Heart right ventricle (tissue), 16 donors: ENCODE results near the gene FLNC. TPM values are rescaled to one million over a fixed set of nuclear protein-coding genes. Genes with fewer than 3 reads are reported as not detected.
A peak's percentile ranks its signal among the peaks of the same experiment; 100 is the strongest.

Source experiments
- ATAC-seq, 8 donors: fragments of 200-7000 bp; cut with Tn5 transposase; one replicate each; pipeline ENCODE4 v1.9.1; 2020; ENCODE audit warnings: mild to moderate bottlenecking in 8 of 8, moderate library complexity in 8 of 8, moderate number of reproducible peaks in 1 of 8
- DNase-seq, 2 donors: peaks; one replicate each; pipeline ENCODE4 v3.0.0-alpha.2; 2020
- H3K27ac ChIP-seq, 10 donors: fragments of 200-600 bp; sonication (generic) in 2 of 10; one replicate each; pipeline versions ENCODE4 v1.5.0 to v1.8.0; 2020 to 2022; ENCODE audit warnings: mild to moderate bottlenecking in 3 of 10
- H3K27me3 ChIP-seq, 7 donors: fragments of 200-600 bp; one replicate each; pipeline ENCODE4 v1.8.0; 2021 to 2022; ENCODE audit warnings: mild to moderate bottlenecking in 2 of 7
- H3K36me3 ChIP-seq, 9 donors: fragments of 200-600 bp; sonication (generic) in 1 of 9; one replicate each; pipeline versions ENCODE4 v1.5.0 to v1.8.0; 2020 to 2022; ENCODE audit warnings: mild to moderate bottlenecking in 2 of 9
- H3K4me1 ChIP-seq, 9 donors: fragments of 200-600 bp; sonication (generic) in 1 of 9; one replicate each; pipeline versions ENCODE4 v1.5.0 to v1.8.0; 2020 to 2022; ENCODE audit warnings: mild to moderate bottlenecking in 4 of 9
- H3K4me3 ChIP-seq, 10 donors: fragments of 200-600 bp; sonication (generic) in 2 of 10; one replicate each; pipeline versions ENCODE4 v1.5.0 to v1.8.0; 2020 to 2022; ENCODE audit warnings: mild to moderate bottlenecking in 7 of 10, moderate library complexity in 2 of 10
- H3K9me3 ChIP-seq, 11 donors: fragments of 200-600 bp in 10 of 11; sonication (generic) in 2 of 11; one replicate each; pipeline versions ENCODE4 v1.5.0 to v1.8.0; 2013 to 2022; ENCODE audit warnings: mild to moderate bottlenecking in 2 of 11, control low read depth in 1 of 11, moderate library complexity in 1 of 11
- CTCF ChIP-seq, 9 donors: fragments of 200-600 bp; sonication (generic) in 2 of 9; IDR thresholded peaks; one replicate each; pipeline versions ENCODE4 v1.5.0 to v1.8.0; 2021 to 2022; ENCODE audit warnings: antibody characterized with exemption in 9 of 9, mild to moderate bottlenecking in 5 of 9, moderate library complexity in 1 of 9
- WGBS, 2 donors: extraction: QIAGEN DNeasy Blood & Tissue Kit; methylation state at CpG; one replicate each; pipeline ENCODE4 v1.1.7; 2013; ENCODE audit warnings: inconsistent platforms in 1 of 2; 5-methylcytosine and 5-hydroxymethylcytosine counted together
- intact Hi-C, 10 donors: fragments of 100-400 bp; cut with DNase I; formaldehyde crosslinking; loops; one replicate each; pipeline versions ENCODE4 v1.11.1 to v1.14.2; 2022
- polyA plus RNA-seq, 2 donors: library from polyadenylated mRNA; stranded (reverse); fragments of 200-250 nt; gene quantifications; one replicate each; pipeline ENCODE4 v1.2.3, GENCODE V29; 2013
- total RNA-seq, 10 donors: library from RNA; stranded (reverse); fragmentation: NEBNext Ultra II Directional in 3 of 10; extraction: Animal tissue kit (Norgen Biotek cat#: 25700) in 3 of 10; gene quantifications; one replicate each; pipeline versions ENCODE4 v1.2.1 to v1.2.4, GENCODE V29; 2021 to 2023
- donor health status: Arrhythmogenic right ventricular cardiomyopathy.
- donor health status: ischemic (EF 13 %, LVEDD 7.1; RV severe dilation, severe dysfunction).
- donor health status: healthy with polysubstance abuse.
- donor health status: DM: no; HTN: yes; CAD: no.
- donor health status: DM: no; HTN: no; CAD: no.
- donor health status: ischemic (EF 25% LVEDD 6.9; RV normal size, moderate dysfunction).
- donor health status: ischemic (EF 25% LVEDD 5.7; RV mildly dilated, moderate dysfunction).
- donor health status: healthy.
- donor health status: DM: yes; HTN: yes; CAD: no.
- donor health status: Ischemic cardiomyopathy.
- donor health status: ischemic (EF 35%, LVEDD 5.7; RV mildly dilated, moderate dysfunction).
- donor health status: nonischemic (EF 11% LVEDD 7.7; RV severe dilation, severe dysfunction).
- donor health status: DM: yes; HTN: yes; CAD: no.
- donor health status: PGD.
- donor health status: ischemic (EF 29% LVEDD 5.4; RV normal size, mild dysfunction).
- donor health status: nonischemic (EF 23%, LVEDD 6.1; RV moderate dilation, normal function).

FLNC gene
- total and polyA plus RNA-seq, 12 donors, result 223 to 2,445 (median 1,163) TPM

- Histone ChIP-seq H3K27ac (no peak overlapping the region), H3K4me3 (peak overlapping the region in 1 of 10 donors; percentile 33), H3K4me1 (peaks cover 0 to 15% (median 0%) of the 10 kb centered on the region in 9 donors), H3K27me3 (peaks cover 0 to 3% (median 0%) of the 10 kb centered on the region in 7 donors), H3K36me3 (no peaks in the 10 kb centered on the region), H3K9me3 (no peaks in the 10 kb centered on the region)
- peak; percentile 86 to 97 (median 95) for TF ChIP-seq CTCF (IDR thresholded peaks at IDR 0.05)
- DNase-seq, result peak; percentile 82 to 87
- 42 to 53% methylated on average over 19 of the region's 19 CpGs for WGBS, 2 donors
- peak; percentile 52 to 79 (median 60) for ATAC-seq
- intact Hi-C loops, result loop anchor here in 9 of 10 donors (5.0 to 10.0 kb wide), 7 partner anchors 89 to 412 kb away; partner anchors contain the start of genes CCDC136 (in 1 of the 9) and METTL2B (in 1 of the 9)
These were observed 53.6 kb downstream of the FLNC start for GRCh38 chr7:128883622-128884448.

GRCh38 chr7:128884561-128885369, 54.6 kb downstream of the FLNC start:
- TF ChIP-seq CTCF (IDR thresholded peaks at IDR 0.05), result no peak
- no peak overlapping the region for H3K27ac ChIP-seq
- no peak for DNase-seq
- H3K27me3 ChIP-seq, result peaks cover 0 to 12% (median 0%) of the 10 kb centered on the region in 7 donors
- 84 to 87% methylated on average over 26 of the region's 26 CpGs for WGBS, 2 donors
- H3K9me3 ChIP-seq, result no peaks in the 10 kb centered on the region
- intact Hi-C loops, result loop anchor here in 9 of 10 donors (5.0 to 10.0 kb wide), 7 partner anchors 90 to 412 kb away; partner anchors contain the start of genes CCDC136 (in 1 of the 9) and METTL2B (in 1 of the 9)
- H3K4me1 ChIP-seq, result peaks cover 0 to 14% (median 0%) of the 10 kb centered on the region in 9 donors
- no peak for ATAC-seq
- no peak overlapping the region for H3K4me3 ChIP-seq
- H3K36me3 ChIP-seq, result no peaks in the 10 kb centered on the region

- peaks cover 0 to 21% (median 4%) of the 10 kb centered on the region in 7 donors for H3K27me3 ChIP-seq
- ATAC-seq (no peak), DNase-seq (no peak)
- TF ChIP-seq CTCF (IDR thresholded peaks at IDR 0.05), result no peak
- peaks cover 0 to 6% (median 0%) of the 10 kb centered on the region in 9 donors for H3K4me1 ChIP-seq
- no peak overlapping the region for H3K4me3 ChIP-seq
- intact Hi-C loops, result loop anchor here in 4 of 10 donors (5.0 to 10.0 kb wide), 4 partner anchors 91 to 413 kb away; partner anchors contain the start of gene CCDC136 (in 1 of the 4)
- H3K36me3 ChIP-seq, result no peaks in the 10 kb centered on the region
- no peak overlapping the region for H3K27ac ChIP-seq
- 90 to 93% methylated on average over 10 of the region's 10 CpGs for WGBS, 2 donors
- no peaks in the 10 kb centered on the region for H3K9me3 ChIP-seq
These were observed 55.4 kb downstream of the FLNC start for GRCh38 chr7:128885370-128886187.
